ENCODE measurements around the gene ARF1. TPM values are rescaled to one million over a fixed set of nuclear protein-coding genes. Genes with fewer than 3 reads are reported as not detected.

The ARF1 gene
- total and polyA plus RNA-seq, 10 of the 15 experiments (the other 5 are each of a cell fraction or from before 2014, with no cell fraction given): 48.4 to 508 (median 283) TPM

GRCh38 chr1:228065543-228066347 lies 16.8 kb upstream of the ARF1 start (continued):
- TF ChIP-seq, protein P1, sequence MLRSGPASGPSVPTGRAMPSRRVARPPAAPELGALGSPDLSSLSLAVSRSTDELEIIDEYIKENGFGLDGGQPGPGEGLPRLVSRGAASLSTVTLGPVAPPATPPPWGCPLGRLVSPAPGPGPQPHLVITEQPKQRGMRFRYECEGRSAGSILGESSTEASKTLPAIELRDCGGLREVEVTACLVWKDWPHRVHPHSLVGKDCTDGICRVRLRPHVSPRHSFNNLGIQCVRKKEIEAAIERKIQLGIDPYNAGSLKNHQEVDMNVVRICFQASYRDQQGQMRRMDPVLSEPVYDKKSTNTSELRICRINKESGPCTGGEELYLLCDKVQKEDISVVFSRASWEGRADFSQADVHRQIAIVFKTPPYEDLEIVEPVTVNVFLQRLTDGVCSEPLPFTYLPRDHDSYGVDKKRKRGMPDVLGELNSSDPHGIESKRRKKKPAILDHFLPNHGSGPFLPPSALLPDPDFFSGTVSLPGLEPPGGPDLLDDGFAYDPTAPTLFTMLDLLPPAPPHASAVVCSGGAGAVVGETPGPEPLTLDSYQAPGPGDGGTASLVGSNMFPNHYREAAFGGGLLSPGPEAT (IDR thresholded peaks at IDR 0.05; ENCODE audit: low read depth): no peak
- TF ChIP-seq LARP7 (IDR thresholded peaks at IDR 0.05): no peak
- no peak for TF ChIP-seq MXI1 (IDR thresholded peaks at IDR 0.05; ENCODE audit: low read depth, low read length)
- TF ChIP-seq E2F4 (IDR thresholded peaks at IDR 0.05; ENCODE audit: low read depth, low read length): no peak
- no peak for TF ChIP-seq RAD21 (IDR thresholded peaks at IDR 0.05; ENCODE audit: insufficient read depth, low read depth, low read length)
- TF ChIP-seq MEF2B (IDR thresholded peaks at IDR 0.05; ENCODE audit: partially characterized antibody, poor library complexity, severe bottlenecking): no peak
- no peak for TF ChIP-seq ZBTB33 (IDR thresholded peaks at IDR 0.05)
- TF ChIP-seq, protein P2, sequence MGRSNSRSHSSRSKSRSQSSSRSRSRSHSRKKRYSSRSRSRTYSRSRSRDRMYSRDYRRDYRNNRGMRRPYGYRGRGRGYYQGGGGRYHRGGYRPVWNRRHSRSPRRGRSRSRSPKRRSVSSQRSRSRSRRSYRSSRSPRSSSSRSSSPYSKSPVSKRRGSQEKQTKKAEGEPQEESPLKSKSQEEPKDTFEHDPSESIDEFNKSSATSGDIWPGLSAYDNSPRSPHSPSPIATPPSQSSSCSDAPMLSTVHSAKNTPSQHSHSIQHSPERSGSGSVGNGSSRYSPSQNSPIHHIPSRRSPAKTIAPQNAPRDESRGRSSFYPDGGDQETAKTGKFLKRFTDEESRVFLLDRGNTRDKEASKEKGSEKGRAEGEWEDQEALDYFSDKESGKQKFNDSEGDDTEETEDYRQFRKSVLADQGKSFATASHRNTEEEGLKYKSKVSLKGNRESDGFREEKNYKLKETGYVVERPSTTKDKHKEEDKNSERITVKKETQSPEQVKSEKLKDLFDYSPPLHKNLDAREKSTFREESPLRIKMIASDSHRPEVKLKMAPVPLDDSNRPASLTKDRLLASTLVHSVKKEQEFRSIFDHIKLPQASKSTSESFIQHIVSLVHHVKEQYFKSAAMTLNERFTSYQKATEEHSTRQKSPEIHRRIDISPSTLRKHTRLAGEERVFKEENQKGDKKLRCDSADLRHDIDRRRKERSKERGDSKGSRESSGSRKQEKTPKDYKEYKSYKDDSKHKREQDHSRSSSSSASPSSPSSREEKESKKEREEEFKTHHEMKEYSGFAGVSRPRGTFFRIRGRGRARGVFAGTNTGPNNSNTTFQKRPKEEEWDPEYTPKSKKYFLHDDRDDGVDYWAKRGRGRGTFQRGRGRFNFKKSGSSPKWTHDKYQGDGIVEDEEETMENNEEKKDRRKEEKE (IDR thresholded peaks at IDR 0.05): no peak
- no peak for TF ChIP-seq SIX5 (IDR thresholded peaks at IDR 0.05; ENCODE audit: low read depth, low read length, severe bottlenecking)

Data from GM12878 (cell line).